HG03103 (cell line): ENCODE results near the gene TMEM44.
"Not testable (repeated sequence)": the region's sequence is repeated elsewhere in the genome, so short reads cannot be mapped to it uniquely, and the experiment has no call there.

Experiments used
- ATAC-seq: cut with Tn5 transposase; IDR thresholded peaks from one replicate; pipeline ENCODE4 v1.9.1; 2021; ENCODE audit warnings: low read depth; ENCODE audit not compliant: unreplicated experiment

The TMEM44 gene

DNA sequence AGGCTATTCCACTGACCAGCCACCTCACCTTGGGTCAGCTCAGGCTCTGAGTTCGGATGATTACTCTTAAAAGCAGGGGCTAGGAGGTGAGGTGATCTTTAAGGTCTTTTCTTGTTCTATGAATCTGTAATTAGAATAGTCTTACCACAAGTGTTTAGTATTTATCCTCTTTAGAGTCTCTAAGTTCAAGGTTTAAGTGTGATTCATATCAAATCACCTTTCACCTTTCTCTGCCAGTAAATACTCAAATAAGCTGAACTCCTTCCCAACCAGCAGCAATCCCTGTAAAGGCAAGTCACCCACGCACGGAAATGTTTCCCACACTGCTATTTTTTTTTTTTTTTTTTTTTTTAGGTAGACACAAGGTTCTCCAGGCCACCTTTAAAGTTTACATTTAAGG lies 14.5 kb upstream of the TMEM44 start:
- ATAC-seq, result no peak

DNA sequence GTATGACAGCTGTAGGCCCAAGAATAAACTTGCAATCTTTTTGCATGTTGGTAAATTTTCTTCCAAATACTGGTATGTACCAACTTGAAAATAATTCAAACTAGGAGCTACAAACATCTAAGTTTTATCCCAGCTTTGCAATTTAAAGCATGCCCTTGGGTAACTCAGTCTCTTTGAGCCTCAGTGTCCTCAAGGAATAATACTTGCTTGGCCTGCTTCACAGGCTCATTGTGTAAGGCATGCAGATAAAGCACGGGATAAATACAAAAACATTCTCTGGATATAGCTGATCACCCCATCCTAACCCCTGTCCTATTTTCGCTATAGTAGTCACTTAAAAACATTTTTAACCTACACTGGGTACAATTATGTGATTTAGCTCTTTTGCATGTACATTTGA lies 9.6 kb upstream of the TMEM44 start:
- ATAC-seq, result no peak

DNA sequence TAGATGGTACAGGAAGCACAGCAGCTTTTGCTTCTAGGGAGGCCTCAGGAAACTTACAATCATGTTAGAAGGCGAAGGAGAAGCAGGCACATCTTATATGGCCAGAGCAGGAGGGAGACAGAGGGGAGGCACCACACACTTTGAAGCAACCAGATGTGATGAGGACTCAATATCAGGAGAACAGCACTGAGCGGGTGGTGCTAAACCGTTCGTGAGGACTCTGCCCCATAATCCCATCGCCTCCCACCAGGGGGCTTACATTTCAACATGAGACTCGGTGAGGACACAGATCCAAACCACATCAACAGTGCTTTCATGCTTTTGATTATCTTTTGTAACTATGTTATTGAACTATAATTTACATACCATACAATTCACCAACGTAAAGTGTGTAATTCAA lies 7.6 kb upstream of the TMEM44 start:
- ATAC-seq, result no peak

DNA sequence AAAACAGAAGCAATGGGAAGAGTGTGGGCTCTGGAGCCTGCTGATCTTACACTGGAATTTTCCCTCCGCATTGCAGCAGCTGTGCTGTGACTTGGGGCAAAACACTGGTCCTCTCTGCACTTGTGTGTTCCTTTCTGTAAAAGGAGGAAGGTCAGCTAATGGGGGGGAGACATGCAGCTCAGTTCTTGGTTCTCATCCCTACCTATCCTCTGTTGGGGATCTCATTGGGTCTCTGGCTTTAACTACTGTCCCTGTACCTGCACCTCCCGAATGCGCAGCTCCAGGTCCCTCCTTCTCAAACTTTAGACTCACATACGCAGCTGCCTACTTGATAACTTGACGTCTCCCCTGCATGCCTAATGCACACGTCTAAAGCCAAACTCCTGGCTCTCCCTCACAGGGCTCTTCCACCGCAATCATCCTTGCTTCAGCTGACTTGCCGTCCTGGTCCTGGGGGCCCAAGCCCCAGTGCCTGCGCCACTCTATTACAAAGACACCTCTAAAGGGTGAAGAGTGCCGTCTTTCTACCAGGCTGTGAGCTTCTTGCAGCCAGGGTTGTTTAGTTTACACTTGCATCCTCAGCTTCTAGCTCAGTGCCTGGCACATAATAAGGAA lies 5.9 kb upstream of the TMEM44 start:
- no peak for ATAC-seq

DNA sequence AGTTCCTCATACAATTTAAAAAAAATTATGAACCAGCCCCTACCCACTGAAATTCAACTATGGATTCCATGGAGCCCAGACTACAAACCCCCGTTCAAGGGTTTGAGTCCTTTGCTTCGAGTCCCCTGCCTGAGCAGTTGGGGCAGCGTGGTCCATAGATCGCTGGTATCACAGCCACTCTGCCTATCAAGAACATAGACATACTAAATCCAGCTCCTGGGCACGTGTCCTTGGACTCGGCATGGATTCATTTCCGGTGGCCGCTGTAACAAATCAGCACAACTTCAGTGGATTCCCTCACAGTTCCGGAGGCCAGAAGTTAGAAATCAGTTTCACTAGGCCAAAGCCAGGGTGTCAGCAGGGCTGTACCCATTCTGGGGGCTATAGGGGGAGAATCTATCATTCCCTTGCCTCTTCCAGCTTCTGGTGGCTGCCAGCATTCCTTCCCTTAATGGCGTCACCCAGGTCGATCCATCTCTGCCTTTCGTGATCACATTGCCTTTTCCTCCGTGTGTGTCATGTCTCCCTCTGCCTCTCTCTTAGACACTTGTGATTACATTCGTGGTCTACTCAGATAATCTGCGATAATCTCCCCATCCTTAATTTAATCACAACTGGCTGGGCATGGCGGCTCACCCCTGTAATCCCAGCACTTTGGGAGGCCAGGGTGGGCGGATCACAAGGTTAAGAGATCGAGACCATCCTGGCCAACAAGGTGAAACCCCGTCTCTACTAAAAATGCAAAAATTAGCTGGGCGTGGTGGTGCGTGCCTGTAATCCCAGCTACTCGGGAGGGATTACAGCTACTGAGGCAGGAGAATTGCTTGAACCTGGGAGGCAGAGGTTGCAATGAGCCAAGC lies 4.6 kb upstream of the TMEM44 start:
- no peak for ATAC-seq

DNA sequence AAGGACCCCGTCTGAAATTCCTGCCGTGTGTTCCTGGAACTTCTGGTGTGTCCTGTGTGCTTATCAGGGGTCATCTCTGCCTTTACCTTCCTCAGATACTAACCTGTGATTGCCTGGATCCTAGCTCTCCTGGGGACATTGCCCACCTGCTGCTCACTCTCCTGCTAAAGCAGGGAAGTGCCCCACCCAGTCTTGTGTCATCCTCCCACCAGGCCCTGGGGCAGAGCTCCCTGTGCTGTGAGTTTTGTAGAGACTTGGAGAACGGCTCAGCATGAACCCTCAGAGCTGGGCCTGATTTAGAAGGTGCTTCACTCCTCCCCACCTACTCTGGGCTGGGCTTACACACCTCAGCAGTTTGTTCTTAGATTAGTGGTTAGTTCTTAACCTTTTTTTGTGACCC lies 3.8 kb upstream of the TMEM44 start:
- no peak for ATAC-seq

DNA sequence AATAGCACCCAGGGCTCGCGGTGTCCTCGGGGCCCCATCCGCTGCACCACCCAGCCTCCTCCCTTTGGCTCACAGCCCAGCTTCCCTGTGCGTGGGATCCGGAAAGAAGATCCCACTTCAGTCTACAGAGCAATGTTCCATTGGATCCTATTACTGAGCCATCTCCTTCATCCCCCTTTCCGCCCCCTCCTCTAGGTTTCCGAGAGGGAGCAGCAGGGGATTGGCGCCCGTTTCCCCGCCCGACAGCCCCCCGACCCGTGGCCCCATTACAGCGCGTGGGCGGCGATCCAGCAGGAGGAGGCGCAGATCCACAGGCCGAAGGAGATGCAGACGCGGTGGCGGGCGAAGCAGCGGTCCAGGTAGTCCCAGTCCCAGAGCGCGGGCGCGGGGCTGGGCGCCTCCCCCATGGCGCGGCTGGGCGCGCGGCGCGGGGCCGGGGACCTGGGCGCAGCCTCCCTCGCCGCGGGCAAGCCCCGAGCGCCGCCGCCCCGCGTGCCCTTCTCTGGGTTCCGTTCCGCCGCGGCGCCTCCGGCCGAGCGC lies 340 bp downstream of the TMEM44 start:
- ATAC-seq, result peak; percentile 43

DNA sequence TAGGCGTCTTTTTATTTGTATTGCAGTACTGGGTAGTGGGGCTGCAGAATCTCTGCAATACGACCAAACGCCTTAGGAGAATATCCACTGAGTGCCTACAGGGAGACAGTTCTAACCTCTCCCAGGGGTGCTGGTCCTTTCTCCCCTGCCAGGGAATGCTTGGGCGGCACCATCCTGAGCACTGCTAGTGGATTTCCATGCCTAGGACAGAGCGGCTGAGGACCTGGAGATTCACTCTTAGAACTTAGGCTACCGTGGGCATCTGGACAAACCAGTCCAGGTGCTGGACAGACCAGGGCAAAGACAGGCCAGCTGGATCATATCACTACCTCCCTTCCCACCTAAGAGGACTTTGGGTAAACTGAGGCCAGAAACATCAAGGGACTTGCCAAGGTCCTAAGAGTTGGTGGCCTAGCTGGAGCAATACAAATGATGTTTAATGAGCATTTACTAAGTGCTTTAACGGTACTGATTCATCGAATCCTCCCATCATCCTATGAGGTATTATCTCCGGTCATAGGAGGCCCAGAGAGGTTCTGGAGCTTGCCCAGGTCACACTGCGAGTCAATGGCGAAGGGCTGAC lies 902 bp downstream of the TMEM44 start:
- no peak for ATAC-seq

DNA sequence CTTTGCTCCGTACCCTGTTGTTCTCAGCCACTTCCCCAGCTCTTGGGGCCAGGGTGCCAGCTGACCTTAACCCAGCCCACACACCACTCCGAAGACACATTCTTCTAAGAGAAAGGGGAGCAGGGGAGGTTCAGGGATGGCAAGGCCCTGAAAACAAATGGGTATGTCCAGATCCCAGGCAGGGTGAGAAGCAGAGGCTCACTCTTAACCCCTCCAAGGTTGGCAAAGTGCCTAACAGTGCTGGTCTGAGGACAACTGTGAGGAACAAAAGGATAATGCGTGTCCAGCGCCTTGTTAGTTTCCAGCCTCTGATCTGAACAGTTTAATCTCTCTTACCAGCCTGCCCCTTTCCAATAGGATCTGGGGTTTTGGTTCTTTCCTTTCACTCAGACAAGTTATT lies 1.5 kb downstream of the TMEM44 start:
- no peak for ATAC-seq

DNA sequence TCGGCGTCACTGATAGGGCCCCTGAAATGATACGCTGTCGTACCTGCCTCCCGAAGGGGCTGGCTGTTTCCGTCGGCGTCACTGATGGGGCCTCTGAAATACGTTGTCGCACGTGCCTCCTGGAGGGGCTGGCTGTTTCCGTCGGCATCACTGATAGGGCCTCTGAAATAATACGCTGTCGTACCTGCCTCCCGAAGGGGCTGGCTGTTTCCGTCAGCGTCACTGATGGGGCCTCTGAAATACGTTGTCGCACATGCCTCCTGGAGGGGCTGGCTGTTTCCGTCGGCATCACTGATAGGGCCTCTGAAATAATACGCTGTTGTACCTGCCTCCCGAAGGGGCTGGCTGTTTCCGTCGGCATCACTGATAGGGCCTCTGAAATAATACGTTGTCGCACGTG lies 2.5 kb downstream of the TMEM44 start:
- ATAC-seq, result not testable (repeated sequence)

DNA sequence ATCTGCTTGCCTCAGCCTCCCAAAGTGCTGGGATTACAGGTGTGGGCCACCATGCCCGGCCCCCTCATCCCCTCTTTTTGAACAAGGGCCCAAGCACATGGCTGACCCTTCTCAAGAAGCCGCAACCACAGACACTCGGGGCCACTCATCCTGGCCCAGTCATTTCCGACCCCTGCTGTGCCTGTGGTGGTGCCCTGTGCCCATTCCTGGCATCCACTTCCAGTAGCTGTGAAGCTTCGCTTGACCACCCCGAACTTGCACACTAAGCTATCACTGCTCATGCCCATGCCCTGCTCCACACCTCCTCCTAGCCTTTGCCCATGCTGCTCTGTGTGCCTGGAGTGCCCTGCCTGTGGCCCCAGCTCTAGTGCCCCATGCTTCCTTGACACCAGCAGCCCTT lies 8.3 kb downstream of the TMEM44 start:
- no peak for ATAC-seq

DNA sequence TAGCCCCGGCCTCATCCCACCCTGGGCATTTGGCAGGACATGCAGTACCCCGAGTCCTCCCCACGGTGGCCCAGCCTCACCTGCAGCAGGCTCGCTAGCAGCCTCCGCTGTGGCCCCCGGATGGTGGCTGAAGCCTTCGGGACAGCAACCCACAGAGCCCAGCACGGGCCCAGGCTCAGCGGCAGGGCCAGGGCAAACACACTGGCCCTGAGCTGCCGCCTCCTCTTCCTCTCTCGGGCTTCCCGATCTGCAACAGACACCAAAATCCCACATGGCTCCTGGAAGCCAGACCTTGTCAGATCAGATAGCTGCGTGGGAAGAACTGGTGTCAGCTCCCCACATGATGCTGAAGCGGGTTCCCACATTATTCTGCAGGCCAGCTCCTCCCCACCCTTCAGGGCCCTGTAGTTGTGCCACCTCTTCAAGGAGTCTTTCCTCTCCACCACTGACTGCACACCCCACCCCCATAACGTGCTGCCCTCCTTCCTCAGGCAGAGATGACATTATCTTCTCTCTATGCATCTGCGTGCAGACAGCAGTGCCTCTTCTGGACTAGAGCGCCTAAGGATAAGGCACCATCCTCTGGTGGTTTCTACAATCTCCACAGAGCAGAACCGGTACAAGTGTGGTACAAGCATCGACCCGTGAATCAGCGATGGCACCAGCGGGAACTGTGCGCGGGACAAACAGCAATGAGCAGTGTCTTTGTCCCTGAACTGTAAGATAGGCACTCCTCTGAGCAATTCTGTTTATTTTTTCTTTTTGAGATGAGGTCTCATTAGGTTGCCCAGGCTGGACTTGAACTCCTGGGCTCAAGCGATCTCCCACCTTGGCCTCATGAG lies 9.5 kb downstream of the TMEM44 start:
- ATAC-seq, result no peak

DNA sequence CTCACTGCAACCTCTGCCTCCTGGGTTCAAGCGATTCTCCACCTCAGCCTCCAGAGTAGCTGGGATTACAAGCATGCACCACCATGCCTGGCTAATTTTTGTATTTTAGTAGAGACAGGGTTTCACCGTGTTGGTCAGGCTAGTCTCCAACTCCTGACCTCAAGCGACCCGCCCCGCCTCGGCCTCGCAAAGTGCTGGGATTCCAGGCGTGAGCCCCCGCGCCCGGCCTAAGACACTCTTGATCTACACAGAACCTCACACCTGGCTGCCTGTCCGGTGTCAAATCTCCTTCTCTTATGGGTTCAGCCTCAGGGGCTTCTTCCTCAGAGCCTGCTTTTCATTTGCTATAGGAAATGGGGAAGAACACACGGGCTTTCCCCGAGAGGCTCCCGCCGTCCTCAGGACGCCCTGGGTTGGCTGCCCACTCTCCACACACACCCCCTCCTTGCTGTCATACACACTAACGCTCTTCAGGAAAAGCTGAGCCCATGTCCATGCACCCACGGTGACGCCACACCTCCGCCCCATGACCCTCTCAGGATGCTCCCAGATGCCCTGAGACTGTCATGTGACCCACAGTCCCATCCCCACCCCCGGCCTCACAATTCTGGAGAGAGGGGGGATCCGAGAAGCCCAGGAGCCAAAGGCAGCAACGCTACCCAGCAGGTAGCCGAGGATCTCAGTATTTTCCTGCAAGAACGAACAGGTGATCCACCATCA lies 10.4 kb downstream of the TMEM44 start:
- no peak for ATAC-seq

DNA sequence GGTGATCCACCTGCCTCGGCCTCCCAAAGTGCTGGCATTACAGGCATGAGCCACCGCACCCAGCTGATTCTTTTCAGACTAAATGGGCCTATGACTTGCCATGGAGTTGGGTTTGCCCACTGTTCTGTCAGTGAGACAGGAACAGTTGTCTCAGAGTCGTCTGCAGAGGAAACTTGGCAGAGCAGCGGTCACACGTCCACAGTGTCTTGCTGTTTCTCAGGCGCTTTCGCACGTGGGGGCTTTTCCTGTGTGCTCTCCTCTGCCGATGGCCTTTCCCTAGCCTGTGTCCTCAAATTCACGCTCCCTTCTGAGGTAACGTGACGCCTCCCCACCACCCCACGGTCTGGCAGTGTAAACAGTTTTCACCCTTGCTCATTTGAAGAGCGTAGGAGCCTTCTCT lies 11.3 kb downstream of the TMEM44 start:
- ATAC-seq, result no peak

DNA sequence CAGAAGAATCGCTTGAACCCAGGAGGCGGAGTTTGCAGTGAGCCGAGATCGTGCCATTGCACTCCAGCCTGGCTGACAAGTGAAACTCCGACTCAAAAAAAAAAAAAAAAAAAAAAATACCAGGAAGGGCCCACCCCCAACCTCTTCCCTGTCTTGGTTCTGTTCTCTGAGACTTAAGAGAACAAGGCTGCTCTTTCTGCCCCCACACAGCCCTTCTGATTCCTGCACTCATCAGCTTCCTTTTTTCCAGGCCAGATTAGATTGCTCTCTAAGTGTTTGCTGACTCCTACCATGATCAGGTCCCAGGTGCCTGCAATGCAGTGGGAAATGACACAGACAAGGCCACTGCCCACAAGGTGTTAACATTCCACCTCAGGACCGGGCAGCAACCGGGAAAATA lies 13.0 kb downstream of the TMEM44 start:
- ATAC-seq, result no peak

DNA sequence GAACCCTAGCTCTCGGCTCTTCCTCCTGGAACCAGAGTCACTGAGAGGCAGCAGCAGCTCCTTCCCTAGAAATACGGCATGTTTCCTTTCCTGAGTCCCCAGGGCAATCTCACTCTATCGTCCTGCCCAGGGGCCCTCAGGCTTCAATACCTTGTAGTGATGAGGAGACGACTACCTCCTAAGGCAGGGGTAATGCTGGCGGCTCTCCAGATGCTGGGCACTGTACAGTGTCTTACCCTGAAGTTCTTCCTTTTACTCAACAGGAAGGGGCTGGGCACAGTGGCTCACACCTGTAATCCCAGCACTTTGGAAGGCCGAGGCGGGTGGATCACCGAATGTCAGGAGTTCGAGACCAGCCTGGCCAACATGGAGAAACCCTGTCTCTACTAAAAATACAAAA lies 13.5 kb downstream of the TMEM44 start:
- no peak for ATAC-seq

DNA sequence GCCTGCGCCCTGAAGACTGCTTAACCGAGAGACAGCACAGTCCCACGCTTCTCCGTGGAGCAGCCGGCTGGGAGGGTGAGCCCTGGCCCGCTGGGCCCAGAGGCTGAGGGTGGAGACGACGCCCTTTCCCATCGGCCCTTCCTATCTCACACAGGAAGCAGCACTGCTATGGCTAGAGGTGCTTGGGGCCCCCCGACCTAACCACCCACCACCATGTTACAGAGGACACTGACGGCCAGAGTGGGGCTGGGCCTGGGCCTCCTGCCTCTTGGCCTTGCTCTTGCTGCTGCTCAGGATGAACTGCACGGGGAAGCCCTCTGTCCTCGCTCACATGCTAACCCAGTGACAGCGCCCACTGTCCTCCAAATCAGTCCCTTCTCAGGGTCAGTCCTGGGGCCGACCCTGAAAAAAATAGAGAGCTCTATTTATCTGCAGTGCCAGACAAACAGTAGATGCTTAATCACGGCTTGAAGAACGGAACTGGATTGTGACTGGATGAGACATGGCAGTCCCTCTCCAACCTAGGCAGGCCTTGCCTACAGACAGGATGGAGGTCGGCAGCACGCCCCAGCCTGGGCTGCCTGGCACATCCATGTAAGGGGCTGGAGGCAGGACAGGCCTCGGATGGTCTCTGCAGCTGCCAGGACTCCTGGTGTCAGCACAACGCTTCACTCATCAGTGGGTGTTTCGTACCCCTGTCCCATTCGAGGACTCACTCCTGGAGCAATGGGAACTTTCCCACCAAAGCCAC lies 14.2 kb downstream of the TMEM44 start:
- no peak for ATAC-seq

DNA sequence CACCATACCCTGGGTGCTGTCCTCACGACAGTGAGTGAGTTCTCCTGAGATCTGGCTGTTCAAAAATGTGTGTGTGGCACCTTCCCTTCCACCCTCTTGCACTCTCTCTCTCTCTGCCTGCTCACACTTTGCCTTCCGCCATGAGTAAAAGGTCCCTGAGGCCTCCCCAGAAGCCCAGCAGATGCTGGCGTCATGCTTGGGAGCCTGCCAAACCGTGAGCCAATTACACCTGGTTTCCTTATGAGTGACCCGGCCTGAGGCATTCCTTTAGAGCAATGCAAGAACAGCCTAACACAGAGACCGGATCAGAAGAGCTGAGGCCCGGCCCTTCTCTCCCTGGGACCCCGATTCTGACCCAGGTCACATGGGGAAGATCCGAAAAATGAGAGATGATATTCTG lies 15.4 kb downstream of the TMEM44 start:
- ATAC-seq, result no peak

DNA sequence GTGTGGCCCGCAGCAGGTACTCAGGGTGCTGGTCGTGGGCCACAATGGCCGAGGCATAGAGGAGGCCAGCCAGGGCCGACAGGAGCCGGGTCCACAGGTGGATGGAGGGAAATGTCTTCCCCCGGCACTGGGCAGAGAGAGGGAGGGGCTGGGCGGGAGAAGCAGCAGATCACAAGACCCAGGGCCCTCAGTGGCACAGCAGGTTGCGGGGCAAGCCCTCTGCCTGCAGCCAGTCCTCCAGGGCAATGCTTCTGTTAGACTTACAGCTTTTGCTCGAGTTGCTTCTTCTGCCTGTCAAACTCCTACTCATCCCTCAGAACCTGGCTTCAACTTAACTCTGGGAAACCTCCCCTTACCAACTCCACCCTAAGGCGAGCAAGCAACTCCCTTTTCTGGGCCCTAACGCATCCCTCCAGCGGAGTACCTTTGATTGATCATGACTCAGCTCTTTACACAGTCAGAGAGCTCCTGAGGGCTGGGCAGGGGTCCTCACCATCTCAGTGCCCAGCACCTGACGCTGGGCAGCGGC lies 16.0 kb downstream of the TMEM44 start:
- no peak for ATAC-seq
